CD4-positive, CD25-positive, alpha-beta regulatory T cell (primary cell): ENCODE data around the gene GORASP2. TPM values are rescaled to one million over a fixed set of nuclear protein-coding genes. Genes with fewer than 3 reads are reported as not detected.

ENCODE experiments used
- ATAC-seq, 2 donors: fragments of 150-1000 bp; cut with Tn5 transposase; one replicate each; pipeline ENCODE4 v1.10.0; 2021; ENCODE audit warnings: low read depth in 2 of 2, moderate number of reproducible peaks in 2 of 2, moderate library complexity in 1 of 2
- DNase-seq, 3 donors: peaks; one replicate each; pipeline versions ENCODE4 v3.0.0 to v3.0.0-alpha.2; 2012 to 2022; ENCODE audit warnings: mixed read lengths in 1 of 3
- H3K27ac ChIP-seq: one replicate; pipeline ENCODE4 v1.7.0; 2013; ENCODE audit warnings: mild to moderate bottlenecking, low read length; ENCODE audit not compliant: insufficient read depth, poor library complexity, severe bottlenecking
- H3K27me3 ChIP-seq: one replicate; pipeline ENCODE4 v1.7.0; 2013; ENCODE audit warnings: low read length; ENCODE audit not compliant: control insufficient read depth, insufficient read depth
- H3K36me3 ChIP-seq: one replicate; pipeline ENCODE4 v1.7.0; 2013; ENCODE audit warnings: mild to moderate bottlenecking, low read length, moderate library complexity; ENCODE audit not compliant: control insufficient read depth, insufficient read depth
- H3K4me1 ChIP-seq: 2 replicates; pipeline ENCODE4 v1.7.0; 2013; ENCODE audit warnings: mild to moderate bottlenecking, low read length; ENCODE audit not compliant: insufficient read depth, control insufficient read depth, poor library complexity, severe bottlenecking
- H3K4me3 ChIP-seq: one replicate; pipeline ENCODE4 v1.7.0; 2013; ENCODE audit warnings: low read depth, mild to moderate bottlenecking, low read length, moderate library complexity
- H3K9me3 ChIP-seq, 2 experiments: 1 replicate in 1 of 2; 2 replicates in 1 of 2; pipeline ENCODE4 v1.7.0; 2013; ENCODE audit warnings: low read length in 2 of 2, mild to moderate bottlenecking in 1 of 2, moderate library complexity in 1 of 2; ENCODE audit not compliant: control insufficient read depth in 2 of 2
- H3K27ac Mint-ChIP-seq, 3 donors: one replicate each; pipeline ENCODE4 v1.8.0; 2020 to 2022; ENCODE audit warnings: mild to moderate bottlenecking in 3 of 3, mixed read lengths in 3 of 3, moderate library complexity in 2 of 3
- H3K27me3 Mint-ChIP-seq: one replicate; pipeline ENCODE4 v1.8.0; 2022; ENCODE audit warnings: mild to moderate bottlenecking, mixed read lengths
- H3K36me3 Mint-ChIP-seq: one replicate; pipeline ENCODE4 v1.8.0; 2020; ENCODE audit warnings: mixed read lengths
- H3K4me1 Mint-ChIP-seq, 4 donors: one replicate each; pipeline ENCODE4 v1.8.0; 2020 to 2022; ENCODE audit warnings: mixed read lengths in 4 of 4, mild to moderate bottlenecking in 1 of 4
- H3K4me3 Mint-ChIP-seq, 4 donors: one replicate each; pipeline ENCODE4 v1.8.0; 2020 to 2022; ENCODE audit warnings: mild to moderate bottlenecking in 4 of 4, mixed read lengths in 4 of 4, moderate library complexity in 3 of 4
- H3K9me3 Mint-ChIP-seq, 7 donors: one replicate each; pipeline ENCODE4 v1.8.0; 2020 to 2022; ENCODE audit warnings: mixed read lengths in 7 of 7, mild to moderate bottlenecking in 3 of 7, moderate library complexity in 2 of 7
- polyA plus RNA-seq, 4 donors: library from polyadenylated mRNA; unstranded; fragments of 300-500 nt; fragmentation: Illumina TruSeq; gene quantifications; one replicate each; pipeline ENCODE4 v1.2.3, GENCODE V29; 2021
- total RNA-seq: library from RNA; stranded (reverse); gene quantifications from one replicate; pipeline ENCODE4 v1.2.3, GENCODE V29; 2022

GORASP2 gene
- total and polyA plus RNA-seq, 5 donors from 2014 or later, result 77.5 to 98.9 (median 92.1) TPM

DNA sequence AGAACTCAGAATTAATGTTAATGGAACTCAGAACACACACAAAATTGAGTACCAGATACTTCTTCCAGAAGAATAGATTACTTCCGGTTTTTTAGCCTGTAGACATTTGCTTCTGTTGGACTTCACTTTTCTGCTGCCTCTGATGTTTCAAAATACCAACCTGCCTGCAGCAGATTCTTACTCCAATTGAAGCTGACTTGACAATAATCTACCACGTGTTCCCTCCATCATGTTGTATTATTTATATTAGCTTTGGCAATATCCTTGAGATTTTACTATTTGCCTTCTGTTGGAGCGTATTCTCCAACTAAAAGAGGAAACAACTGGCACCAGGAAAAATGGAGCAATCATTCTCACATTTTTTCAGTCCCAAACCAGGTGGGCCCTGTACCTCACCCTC, 3.1 kb upstream of the GORASP2 start:
- H3K4me1 Mint-ChIP-seq, result peaks cover 7 to 36% (median 16%) of the 10 kb centered on the region in 4 donors
- H3K4me3 ChIP-seq, result no peak overlapping the region

DNA sequence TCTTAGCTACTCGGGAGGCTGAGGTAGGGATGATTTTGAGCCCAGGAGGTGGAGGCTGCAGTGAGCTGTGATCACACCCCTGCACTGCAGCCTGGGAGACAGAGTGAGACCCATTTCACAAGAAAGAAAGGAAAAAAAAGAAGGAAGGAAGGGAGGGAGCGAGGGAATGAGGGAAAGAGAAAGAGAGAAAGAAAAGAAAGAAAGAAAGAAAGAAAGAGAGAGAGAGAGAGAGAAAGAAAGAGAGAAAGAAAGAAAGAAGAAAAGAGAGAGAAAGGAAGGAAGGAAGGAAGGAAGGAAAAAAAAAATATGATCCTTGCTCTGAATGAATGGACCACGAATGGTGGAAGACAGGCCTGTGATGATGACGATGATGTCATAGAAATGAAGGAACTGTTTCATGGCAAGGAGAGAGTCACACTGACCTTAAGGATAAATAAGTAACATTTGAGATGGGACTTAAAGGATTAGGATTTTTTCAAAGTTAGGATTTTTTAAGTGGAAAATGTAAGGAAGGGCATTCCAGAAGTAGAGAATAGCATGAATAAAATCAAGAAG, 2.2 kb upstream of the GORASP2 start:
- H3K9me3 Mint-ChIP-seq, result peaks cover 0 to 5% (median 0%) of the 10 kb centered on the region in 7 donors
- no peaks in the 10 kb centered on the region for H3K9me3 ChIP-seq
- ATAC-seq (no peak), DNase-seq (no peak)
- no peaks in the 10 kb centered on the region for H3K27me3 Mint-ChIP-seq
- peak overlapping the region in 2 of 3 donors; percentile 42 to 93 for H3K27ac Mint-ChIP-seq
- H3K4me1 Mint-ChIP-seq, result peaks cover 11 to 45% (median 24%) of the 10 kb centered on the region in 4 donors
- H3K27ac ChIP-seq, result no peak overlapping the region
- no peaks in the 10 kb centered on the region for H3K36me3 Mint-ChIP-seq
- peak overlapping the region in 3 of 4 donors; percentile 9 to 35 (median 27) for H3K4me3 Mint-ChIP-seq
- peaks cover 24% of the 10 kb centered on the region for H3K4me1 ChIP-seq
- H3K27me3 ChIP-seq, result no peaks in the 10 kb centered on the region
- no peak overlapping the region for H3K4me3 ChIP-seq
- H3K36me3 ChIP-seq, result no peaks in the 10 kb centered on the region

More for the DNA sequence above, 3.1 kb upstream of the GORASP2 start:
- Histone ChIP-seq H3K36me3 (no peaks in the 10 kb centered on the region), H3K9me3 (no peaks in the 10 kb centered on the region), H3K4me1 (peaks cover 19% of the 10 kb centered on the region), H3K27ac (no peak overlapping the region), H3K27me3 (no peaks in the 10 kb centered on the region)
- Mint-ChIP-seq H3K36me3 (no peaks in the 10 kb centered on the region), H3K9me3 (peaks cover 0 to 5% (median 2%) of the 10 kb centered on the region in 7 donors), H3K27ac (peak overlapping the region in 1 of 3 donors; percentile 93), H3K27me3 (no peaks in the 10 kb centered on the region), H3K4me3 (peak overlapping the region in 1 of 4 donors; percentile 9)
- DNase-seq (no peak), ATAC-seq (no peak)

DNA sequence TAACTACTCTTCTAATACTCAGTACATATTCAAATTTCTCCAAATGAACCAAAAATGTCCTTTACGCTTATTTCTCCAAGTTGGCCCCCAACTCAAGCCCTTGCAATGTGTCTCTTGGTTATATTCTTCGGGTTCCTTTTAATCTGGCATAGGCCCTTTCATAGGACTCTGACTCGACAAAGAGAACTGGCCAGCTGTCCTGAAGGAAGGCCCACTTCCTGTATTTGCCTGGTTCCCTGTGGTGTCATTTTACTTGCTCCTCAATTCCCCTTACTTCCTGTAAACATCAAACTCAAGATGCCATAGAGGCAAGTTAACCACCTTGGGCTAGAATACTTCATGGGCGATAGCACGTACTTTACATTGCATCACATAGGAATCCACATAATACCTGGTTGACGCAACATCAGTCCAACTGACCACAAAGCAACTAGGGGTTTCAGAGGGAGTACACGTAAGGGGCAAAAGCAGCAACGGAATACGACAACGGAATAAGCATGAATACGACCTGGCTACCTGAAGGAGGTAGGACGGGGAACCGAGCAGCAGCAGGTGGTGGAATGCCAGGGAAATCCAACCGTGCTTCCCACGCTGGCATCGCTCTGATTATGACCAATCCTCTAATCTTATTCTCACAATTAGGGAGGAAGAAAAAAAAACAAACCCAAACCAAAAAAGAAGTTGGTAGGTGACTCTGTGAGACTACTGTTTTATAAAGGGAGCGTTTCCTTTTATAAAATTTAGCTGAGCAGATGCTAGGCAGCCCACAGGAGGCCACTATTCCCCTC, 823 bp upstream of the GORASP2 start:
- DNase-seq, result peak in 1 of 3 donors; percentile 11
- no peaks in the 10 kb centered on the region for H3K36me3 ChIP-seq
- ATAC-seq, result no peak
- peak overlapping the region; percentile 81 for H3K27ac ChIP-seq
- Mint-ChIP-seq H3K36me3 (no peaks in the 10 kb centered on the region), H3K4me3 (peak overlapping the region; percentile 88 to 97 (median 96)), H3K4me1 (peaks cover 20 to 51% (median 31%) of the 10 kb centered on the region in 4 donors), H3K9me3 (peaks cover 0 to 5% (median 0%) of the 10 kb centered on the region in 7 donors), H3K27ac (peak overlapping the region; percentile 70 to 99 (median 94)), H3K27me3 (no peaks in the 10 kb centered on the region)
- H3K4me1 ChIP-seq, result peaks cover 29% of the 10 kb centered on the region
- no peaks in the 10 kb centered on the region for H3K27me3 ChIP-seq
- peak overlapping the region; percentile 83 for H3K4me3 ChIP-seq
- H3K9me3 ChIP-seq, result no peaks in the 10 kb centered on the region

GRCh38 chr2:170929686-170930050, 615 bp downstream of the GORASP2 start:
- Mint-ChIP-seq H3K9me3 (peaks cover 0 to 4% (median 0%) of the 10 kb centered on the region in 7 donors), H3K36me3 (peaks cover 3% of the 10 kb centered on the region), H3K27ac (peak overlapping the region in 2 of 3 donors; percentile 98 to 99), H3K27me3 (no peaks in the 10 kb centered on the region), H3K4me3 (peak overlapping the region; percentile 95 to 97 (median 96)), H3K4me1 (peaks cover 28 to 62% (median 42%) of the 10 kb centered on the region in 4 donors)
- Histone ChIP-seq H3K4me1 (peaks cover 33% of the 10 kb centered on the region), H3K36me3 (no peaks in the 10 kb centered on the region), H3K9me3 (no peaks in the 10 kb centered on the region), H3K27me3 (no peaks in the 10 kb centered on the region), H3K4me3 (peak overlapping the region; percentile 98), H3K27ac (peak overlapping the region; percentile 88)
- ATAC-seq (no peak), DNase-seq (peak in 2 of 3 donors; percentile 17 to 54)

DNA sequence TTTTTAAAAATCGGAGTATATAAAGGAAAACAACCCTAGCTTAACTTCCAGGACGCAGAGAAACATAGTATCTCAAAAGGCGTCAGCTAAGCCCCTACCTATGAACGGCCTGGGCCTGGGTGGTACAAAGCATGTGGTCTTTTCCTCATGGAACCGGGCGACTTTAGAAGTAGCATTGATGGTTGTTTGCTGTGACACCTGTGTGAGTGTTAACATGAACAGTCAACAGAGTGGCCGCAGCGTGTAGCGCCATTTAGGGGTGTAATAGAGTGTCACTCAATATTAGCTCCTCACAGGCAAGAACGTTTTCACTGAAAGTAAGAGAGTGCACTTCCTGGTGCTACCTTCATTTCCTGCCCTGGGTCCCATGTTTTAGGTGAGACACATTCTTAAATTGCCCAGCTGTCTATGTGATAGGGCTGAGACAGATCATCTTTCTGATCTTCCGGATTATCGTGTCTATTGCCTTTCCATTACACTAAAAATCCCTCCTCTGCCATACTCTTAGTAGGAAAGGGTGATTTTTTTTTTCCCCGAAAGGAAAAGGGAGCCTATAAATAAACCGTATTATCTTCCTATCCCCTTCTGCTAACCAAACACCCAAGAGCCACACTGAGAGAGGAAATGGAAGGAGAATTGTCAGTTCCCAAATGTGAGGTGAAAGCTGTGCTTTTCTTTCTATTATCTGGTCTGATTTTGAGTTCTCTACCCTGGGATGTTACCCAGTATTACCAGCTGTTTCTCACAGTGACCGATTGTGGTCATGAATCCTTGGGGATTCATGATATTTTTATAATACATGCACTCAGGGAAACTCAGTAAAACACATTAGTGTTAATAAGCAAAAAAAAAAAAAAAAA, 1.3 kb downstream of the GORASP2 start:
- H3K4me1 Mint-ChIP-seq, result peaks cover 28 to 64% (median 45%) of the 10 kb centered on the region in 4 donors

GRCh38 chr2:170930991-170931266, 1.9 kb downstream of the GORASP2 start:
- H3K36me3 ChIP-seq, result no peaks in the 10 kb centered on the region
- Mint-ChIP-seq H3K9me3 (peaks cover 0 to 3% (median 0%) of the 10 kb centered on the region in 7 donors), H3K36me3 (peaks cover 10% of the 10 kb centered on the region), H3K27ac (peak overlapping the region in 2 of 3 donors; percentile 98 to 99), H3K4me3 (peak overlapping the region; percentile 95 to 97 (median 96)), H3K4me1 (peaks cover 28 to 70% (median 50%) of the 10 kb centered on the region in 4 donors), H3K27me3 (no peaks in the 10 kb centered on the region)
- no peaks in the 10 kb centered on the region for H3K9me3 ChIP-seq
- peak overlapping the region; percentile 98 for H3K4me3 ChIP-seq
- H3K4me1 ChIP-seq, result peaks cover 33% of the 10 kb centered on the region
- peak overlapping the region; percentile 88 for H3K27ac ChIP-seq
- no peak for DNase-seq
- no peaks in the 10 kb centered on the region for H3K27me3 ChIP-seq
- ATAC-seq, result no peak

More for the DNA sequence above, 1.3 kb downstream of the GORASP2 start:
- peak overlapping the region; percentile 95 to 99 (median 98) for H3K27ac Mint-ChIP-seq
- Histone ChIP-seq H3K27me3 (no peaks in the 10 kb centered on the region), H3K27ac (peak overlapping the region; percentile 88), H3K4me3 (peak overlapping the region; percentile 98), H3K9me3 (no peaks in the 10 kb centered on the region), H3K36me3 (no peaks in the 10 kb centered on the region), H3K4me1 (peaks cover 33% of the 10 kb centered on the region)
- H3K27me3 Mint-ChIP-seq, result no peaks in the 10 kb centered on the region
- H3K9me3 Mint-ChIP-seq, result peaks cover 0 to 3% (median 0%) of the 10 kb centered on the region in 7 donors
- H3K36me3 Mint-ChIP-seq, result peaks cover 5% of the 10 kb centered on the region
- DNase-seq (peak; percentile 47 to 89 (median 77)), ATAC-seq (peak; percentile 33 to 45)
- peak overlapping the region; percentile 95 to 97 (median 96) for H3K4me3 Mint-ChIP-seq

- H3K4me1 ChIP-seq, result peaks cover 33% of the 10 kb centered on the region
- ATAC-seq (no peak), DNase-seq (no peak)
- H3K27me3 Mint-ChIP-seq, result no peaks in the 10 kb centered on the region
- H3K27ac ChIP-seq, result no peak overlapping the region
- H3K36me3 ChIP-seq, result peaks cover 8% of the 10 kb centered on the region
- no peaks in the 10 kb centered on the region for H3K27me3 ChIP-seq
- H3K36me3 Mint-ChIP-seq, result peaks cover 11% of the 10 kb centered on the region
- no peak overlapping the region for H3K4me3 ChIP-seq
- peak overlapping the region in 1 of 3 donors; percentile 5 for H3K27ac Mint-ChIP-seq
- H3K4me3 Mint-ChIP-seq, result peak overlapping the region in 1 of 4 donors; percentile 85
- H3K4me1 Mint-ChIP-seq, result peaks cover 28 to 71% (median 47%) of the 10 kb centered on the region in 4 donors
- no peaks in the 10 kb centered on the region for H3K9me3 Mint-ChIP-seq
- no peaks in the 10 kb centered on the region for H3K9me3 ChIP-seq
Measured at GRCh38 chr2:170932166-170932565, 3.1 kb downstream of the GORASP2 start.
